Measurements from ENCODE around the gene PARPBP. TPM values are rescaled to one million over a fixed set of nuclear protein-coding genes. Genes with fewer than 3 reads are reported as not detected.
A peak's percentile ranks its signal among the peaks of the same experiment; 100 is the strongest.
"Not testable (repeated sequence)": the region's sequence is repeated elsewhere in the genome, so short reads cannot be mapped to it uniquely, and the experiment has no call there.

PARPBP gene
- polyA plus RNA-seq, 3 donors: 12.7 to 15.4 (median 14.1) TPM

DNA sequence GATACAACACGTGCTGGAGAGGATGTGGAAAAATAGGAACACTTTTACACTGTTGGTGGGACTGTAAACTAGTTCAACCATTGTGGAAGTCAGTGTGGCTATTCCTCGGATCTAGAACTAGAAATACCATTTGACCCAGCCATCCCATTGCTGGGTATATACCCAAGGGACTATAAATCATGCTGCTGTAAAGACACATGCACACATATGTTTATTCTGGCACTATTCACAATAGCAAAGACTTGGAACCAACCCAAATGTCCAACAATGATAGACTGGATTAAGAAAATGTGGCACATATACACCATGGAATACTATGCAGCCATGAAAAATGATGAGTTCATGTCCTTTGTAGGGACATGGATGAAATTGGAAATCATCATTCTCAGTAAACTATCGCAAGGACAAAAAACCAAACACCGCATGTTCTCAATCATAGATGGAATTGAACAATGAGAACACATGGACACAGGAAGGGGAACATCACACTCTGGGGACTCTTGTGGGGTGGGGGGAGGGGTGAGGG is 27.1 kb downstream of the PARPBP start:
- DNase-seq (ENCODE audit: low read depth in 3 of 3, low spot score in 2 of 3): not testable (repeated sequence)

GRCh38 chr12:102155206-102155605 is 35.2 kb downstream of the PARPBP start:
- not testable (repeated sequence) for DNase-seq (ENCODE audit: low read depth in 3 of 3, low spot score in 2 of 3)

GRCh38 chr12:102163383-102163782 is 43.4 kb downstream of the PARPBP start:
- DNase-seq (ENCODE audit: low read depth in 3 of 3, low spot score in 2 of 3): no peak

- no peak for DNase-seq (ENCODE audit: low read depth in 3 of 3, low spot score in 2 of 3)
Measured at GRCh38 chr12:102167821-102168604, 48.0 kb downstream of the PARPBP start.

DNA sequence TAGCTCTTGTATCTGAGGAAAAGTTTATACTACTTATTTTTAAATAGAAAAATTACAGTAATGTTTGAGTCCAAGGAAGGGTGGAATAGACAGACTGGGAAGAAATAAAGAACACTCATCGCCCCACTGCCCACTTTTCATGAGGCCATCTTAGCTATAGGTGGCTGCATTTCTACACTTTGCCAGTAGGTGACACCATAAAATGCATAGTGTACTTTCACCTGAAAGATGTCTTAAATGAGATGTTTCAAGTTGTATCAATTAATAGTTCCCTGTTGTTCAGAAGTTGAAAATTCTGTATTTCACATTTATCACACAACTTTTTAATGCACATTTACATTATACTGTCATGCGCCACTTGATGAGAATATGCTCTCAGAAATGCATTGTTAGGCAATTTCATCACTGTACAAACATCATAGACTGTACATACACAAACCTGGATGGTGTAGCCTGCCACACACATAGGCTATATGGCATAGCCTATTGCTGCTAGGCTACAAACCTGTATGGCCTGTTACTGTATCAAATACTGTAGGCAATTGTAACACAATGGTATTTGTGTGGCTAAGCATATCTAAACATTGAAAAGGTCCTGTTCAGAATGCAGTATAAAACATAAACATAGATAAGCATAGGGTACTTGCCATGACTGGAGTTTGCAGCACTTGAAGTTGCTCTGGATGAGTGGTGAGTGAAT is 50.1 kb downstream of the PARPBP start:
- peak in 1 of 3 donors; percentile 7 for DNase-seq (ENCODE audit: low read depth in 3 of 3, low spot score in 2 of 3)

GRCh38 chr12:102171951-102172350 is 52.0 kb downstream of the PARPBP start:
- no peak for DNase-seq (ENCODE audit: low read depth in 3 of 3, low spot score in 2 of 3)

DNA sequence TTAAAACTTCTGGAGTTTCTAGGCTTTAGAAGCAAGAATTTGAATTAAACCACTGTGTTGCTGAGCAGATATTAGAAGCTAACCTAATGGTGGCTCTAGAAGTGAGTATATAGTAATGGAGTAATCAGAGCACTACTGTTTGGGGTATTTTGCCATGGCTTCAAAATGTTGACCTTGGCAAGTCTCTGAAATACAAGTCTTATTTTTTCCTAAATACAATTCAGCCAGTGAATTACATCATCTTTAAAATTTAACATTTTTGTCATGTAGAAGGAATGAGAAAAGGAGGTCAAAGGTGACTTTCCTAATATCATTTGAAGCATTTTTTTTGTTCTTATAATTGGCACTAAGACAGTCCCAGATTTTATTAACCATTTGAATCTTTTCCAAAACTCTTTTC is 52.5 kb downstream of the PARPBP start:
- DNase-seq (ENCODE audit: low read depth in 3 of 3, low spot score in 2 of 3): no peak

- DNase-seq (ENCODE audit: low read depth in 3 of 3, low spot score in 2 of 3): no peak
Measured at GRCh38 chr12:102174117-102174516, 54.1 kb downstream of the PARPBP start.

DNA sequence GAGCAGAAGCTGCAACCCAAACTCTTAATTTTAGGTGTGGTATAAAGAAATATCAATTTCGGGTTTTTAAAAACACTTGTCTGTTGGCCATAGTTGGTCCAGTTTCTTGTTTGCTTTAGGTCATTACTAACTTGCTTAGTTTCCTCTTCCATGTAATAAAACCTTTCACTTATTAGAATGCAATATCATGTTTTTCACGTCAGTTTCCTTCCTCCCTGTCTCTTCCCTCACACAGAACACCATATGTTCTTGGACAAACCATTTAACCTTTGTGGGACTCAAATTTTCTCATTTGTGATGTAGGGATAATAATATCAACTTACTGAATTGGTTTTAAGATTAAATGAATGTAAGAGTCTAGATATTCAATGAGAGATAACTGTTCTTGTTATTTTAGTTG is 54.8 kb downstream of the PARPBP start:
- DNase-seq (ENCODE audit: low read depth in 3 of 3, low spot score in 2 of 3): no peak

DNA sequence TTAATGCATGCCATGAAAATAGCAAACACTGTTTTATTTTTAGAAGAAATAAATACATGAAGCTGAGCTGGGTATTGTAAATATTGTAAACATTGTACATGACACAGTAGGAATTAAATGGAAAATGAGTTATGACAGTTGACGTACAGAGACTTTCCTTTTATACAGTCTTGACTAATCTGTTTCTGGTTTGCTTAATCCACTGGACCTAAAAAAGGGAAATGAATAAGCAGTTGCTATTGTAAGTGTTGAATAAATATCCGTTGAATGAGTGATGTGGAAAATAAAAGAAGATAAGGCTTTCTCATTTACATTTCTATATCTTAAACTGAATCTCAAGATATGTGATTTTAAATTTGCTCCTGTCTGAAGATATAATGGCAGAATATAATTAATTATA is 62.7 kb downstream of the PARPBP start:
- DNase-seq (ENCODE audit: low read depth in 3 of 3, low spot score in 2 of 3): no peak

DNA sequence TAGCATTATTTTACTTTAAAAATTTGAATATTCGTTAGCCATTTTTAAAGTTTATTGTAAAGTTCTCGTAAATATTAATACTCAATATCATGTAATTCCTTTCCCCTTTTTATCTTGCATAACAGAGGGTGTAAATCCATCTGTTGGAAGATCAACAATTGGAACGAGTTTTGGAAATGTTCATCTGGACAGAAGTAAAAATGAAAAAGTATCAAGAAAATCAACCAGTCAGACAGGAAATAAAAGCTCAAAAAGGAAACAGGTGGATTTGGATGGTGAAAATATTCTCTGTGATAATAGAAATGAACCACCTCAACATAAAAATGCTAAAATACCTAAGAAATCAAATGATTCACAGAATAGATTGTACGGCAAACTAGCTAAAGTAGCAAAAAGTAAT is 75.8 kb downstream of the PARPBP start:
- no peak for DNase-seq (ENCODE audit: low read depth in 3 of 3, low spot score in 2 of 3)

GRCh38 chr12:102197789-102198188 is 77.8 kb downstream of the PARPBP start, which contains the start of gene PMCH:
PMCH (minus strand) TSS chr12:102197833; CDS start chr12:102197770, 63 bp downstream.
- no peak for DNase-seq (ENCODE audit: low read depth in 3 of 3, low spot score in 2 of 3)

GRCh38 chr12:102201436-102202061 is 81.6 kb downstream of the PARPBP start:
- DNase-seq (ENCODE audit: low read depth in 3 of 3, low spot score in 2 of 3): no peak

GRCh38 chr12:102202556-102202955 is 82.6 kb downstream of the PARPBP start:
- DNase-seq (ENCODE audit: low read depth in 3 of 3, low spot score in 2 of 3): no peak

GRCh38 chr12:102204025-102204424 is 84.0 kb downstream of the PARPBP start:
- no peak for DNase-seq (ENCODE audit: low read depth in 3 of 3, low spot score in 2 of 3)

DNA sequence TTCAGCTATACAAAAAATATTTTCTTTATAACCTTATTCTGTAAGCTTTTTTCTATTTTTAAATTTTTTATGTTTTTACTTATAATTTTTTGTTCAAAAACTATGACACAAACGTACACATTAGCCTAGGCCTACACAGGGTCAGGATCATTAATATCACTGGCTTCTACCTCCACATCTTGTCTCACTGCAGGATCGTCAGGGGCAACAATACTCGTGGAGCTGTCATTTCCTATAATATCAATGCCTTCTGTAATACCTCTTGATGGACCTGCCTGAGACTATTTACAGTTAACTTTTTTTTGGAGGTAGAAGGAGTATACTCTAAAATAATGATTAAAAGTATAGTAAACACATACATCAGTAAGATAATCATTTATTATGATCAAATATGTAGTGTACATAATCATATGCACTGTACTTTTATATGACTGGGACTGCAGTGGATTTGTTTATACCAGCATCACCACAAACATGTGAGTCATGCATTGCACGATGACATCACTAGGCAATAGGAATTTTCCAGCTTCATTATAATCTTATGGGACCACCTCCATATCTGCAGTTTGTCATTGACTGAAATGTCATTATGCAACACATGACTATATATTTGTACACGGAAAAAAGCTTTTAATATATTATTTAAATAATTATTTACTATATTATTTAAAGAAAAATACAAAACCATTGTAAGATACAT is 96.2 kb downstream of the PARPBP start:
- no peak for DNase-seq (ENCODE audit: low read depth in 3 of 3, low spot score in 2 of 3)

DNA sequence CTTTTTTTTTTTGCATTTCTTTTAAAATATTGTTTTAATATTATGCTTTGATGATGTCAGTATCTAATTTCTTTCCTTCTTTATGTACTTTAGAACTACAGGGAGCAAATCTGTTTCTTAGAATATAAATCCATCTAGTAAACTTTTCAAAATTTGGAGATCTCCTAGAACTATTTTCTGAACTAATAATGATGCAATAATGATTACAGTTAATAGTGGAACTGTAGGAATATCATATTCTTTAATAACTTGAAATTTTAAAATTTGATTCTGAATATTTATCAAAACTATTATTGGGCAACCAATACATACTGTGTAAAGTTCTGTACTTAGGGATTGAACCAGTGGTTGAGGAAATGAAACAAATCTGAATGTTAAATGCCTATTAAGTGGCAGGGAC is 100.8 kb downstream of the PARPBP start:
- no peak for DNase-seq (ENCODE audit: low read depth in 3 of 3, low spot score in 2 of 3)

- no peak for DNase-seq (ENCODE audit: low read depth in 3 of 3, low spot score in 2 of 3)
Measured at GRCh38 chr12:102227954-102228353, 108.0 kb downstream of the PARPBP start.

- no peak for DNase-seq (ENCODE audit: low read depth in 3 of 3, low spot score in 2 of 3)
Measured at GRCh38 chr12:102232036-102232435, 112.1 kb downstream of the PARPBP start.

GRCh38 chr12:102232446-102232845 is 112.5 kb downstream of the PARPBP start:
- peak in 1 of 3 donors; percentile 3 for DNase-seq (ENCODE audit: low read depth in 3 of 3, low spot score in 2 of 3)

DNA sequence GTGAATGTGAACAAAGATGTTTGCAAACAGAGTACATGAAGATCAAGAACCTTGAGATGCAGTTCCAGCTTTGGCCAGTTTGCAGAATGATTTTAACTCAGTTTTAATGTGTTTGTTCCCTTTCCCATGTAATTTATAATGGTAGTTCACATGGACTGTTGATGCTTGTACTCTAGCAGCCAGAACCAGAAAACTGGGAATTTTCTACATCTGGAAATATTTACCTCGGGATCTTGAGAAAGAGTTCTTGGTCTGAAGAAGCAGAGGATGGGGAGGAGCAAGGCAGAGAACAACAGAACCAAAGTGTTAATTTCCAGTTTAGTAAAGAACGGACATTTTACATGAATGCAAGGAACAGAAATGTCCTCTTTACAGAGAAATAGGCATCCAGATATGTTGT is 114.6 kb downstream of the PARPBP start:
- no peak for DNase-seq (ENCODE audit: low read depth in 3 of 3, low spot score in 2 of 3)
